GM12878 (cell line): ENCODE data around the gene ABI3.

Experiments
- CREB1 ChIP-seq: IDR thresholded peaks from 2 replicates; pipeline ENCODE4 v1.6.1; 2012; ENCODE audit warnings: low read depth, mild to moderate bottlenecking, inconsistent platforms
- EP300 ChIP-seq, 2 experiments: fragments of 150-350 bp in 1 of 2; IDR thresholded peaks; 2 replicates each; pipeline ENCODE4 v1.6.1; 2011 to 2012; ENCODE audit warnings: low read depth in 2 of 2, low read length in 2 of 2, borderline replicate concordance in 1 of 2, improper control_type of control experiment in 1 of 2, inconsistent platforms in 1 of 2; ENCODE audit not compliant: control insufficient read depth in 1 of 2
- GABPA ChIP-seq: IDR thresholded peaks from 2 replicates; pipeline ENCODE4 v1.6.1; 2014; ENCODE audit warnings: antibody characterized with exemption, low read depth, mild to moderate bottlenecking, inconsistent platforms
- HCFC1 ChIP-seq: fragments of 150-350 bp; IDR thresholded peaks from 2 replicates; pipeline ENCODE4 v1.6.1; 2014; ENCODE audit warnings: low read length
- JUNB ChIP-seq: IDR thresholded peaks from 2 replicates; pipeline ENCODE4 v1.6.1; 2016; ENCODE audit warnings: antibody characterized with exemption, mild to moderate bottlenecking
- MYC ChIP-seq: IDR thresholded peaks from 2 replicates; pipeline ENCODE4 v1.6.1; 2011; ENCODE audit warnings: mild to moderate bottlenecking, low read length, moderate library complexity, inconsistent platforms; ENCODE audit not compliant: insufficient read depth, insufficient replicate concordance, insufficient read length, severe bottlenecking
- PAX8 ChIP-seq: fragments of 450-650 bp; IDR thresholded peaks from 2 replicates; pipeline ENCODE4 v1.6.1; 2017; ENCODE audit warnings: mild to moderate bottlenecking, moderate library complexity
- POLR2A ChIP-seq: IDR thresholded peaks from 2 replicates; pipeline ENCODE4 v1.6.1; 2011; ENCODE audit warnings: low read depth, mild to moderate bottlenecking, low read length
- RFX5 ChIP-seq: IDR thresholded peaks from 2 replicates; pipeline ENCODE4 v1.6.1; 2011; ENCODE audit warnings: low read depth, low read length, improper control_type of control experiment
- TBL1XR1 ChIP-seq: IDR thresholded peaks from 2 replicates; pipeline ENCODE4 v1.6.1; 2012; ENCODE audit warnings: low read depth, low read length, improper control_type of control experiment
- TCF7 ChIP-seq: IDR thresholded peaks from 2 replicates; pipeline ENCODE4 v1.6.1; 2014; ENCODE audit warnings: antibody characterized with exemption, borderline replicate concordance
- ZNF207 ChIP-seq: fragments of 450-650 bp; IDR thresholded peaks from 2 replicates; pipeline ENCODE4 v1.6.1; 2014; ENCODE audit warnings: antibody characterized with exemption, mild to moderate bottlenecking, borderline replicate concordance
- TF ChIP-seq, protein P1 (sequence below), 3 experiments: IDR thresholded peaks in 2 of 3; conservative IDR thresholded peaks in 1 of 3; 2 replicates each; pipeline ENCODE4 v1.5.1; 2011; ENCODE audit warnings: low read depth in 3 of 3, low read length in 3 of 3, mild to moderate bottlenecking in 3 of 3, control low read depth in 2 of 3, moderate library complexity in 2 of 3, inconsistent platforms in 1 of 3, mixed read lengths in 1 of 3; ENCODE audit not compliant: control insufficient read depth in 2 of 3, insufficient read depth in 1 of 3; ENCODE audit errors: extremely low read depth in 1 of 3
- TF ChIP-seq, protein P2 (sequence below): fragments of 150-350 bp; IDR thresholded peaks from 2 replicates; pipeline ENCODE4 v1.6.1; 2014; ENCODE audit warnings: mild to moderate bottlenecking, low read depth, low read length

DNA sequence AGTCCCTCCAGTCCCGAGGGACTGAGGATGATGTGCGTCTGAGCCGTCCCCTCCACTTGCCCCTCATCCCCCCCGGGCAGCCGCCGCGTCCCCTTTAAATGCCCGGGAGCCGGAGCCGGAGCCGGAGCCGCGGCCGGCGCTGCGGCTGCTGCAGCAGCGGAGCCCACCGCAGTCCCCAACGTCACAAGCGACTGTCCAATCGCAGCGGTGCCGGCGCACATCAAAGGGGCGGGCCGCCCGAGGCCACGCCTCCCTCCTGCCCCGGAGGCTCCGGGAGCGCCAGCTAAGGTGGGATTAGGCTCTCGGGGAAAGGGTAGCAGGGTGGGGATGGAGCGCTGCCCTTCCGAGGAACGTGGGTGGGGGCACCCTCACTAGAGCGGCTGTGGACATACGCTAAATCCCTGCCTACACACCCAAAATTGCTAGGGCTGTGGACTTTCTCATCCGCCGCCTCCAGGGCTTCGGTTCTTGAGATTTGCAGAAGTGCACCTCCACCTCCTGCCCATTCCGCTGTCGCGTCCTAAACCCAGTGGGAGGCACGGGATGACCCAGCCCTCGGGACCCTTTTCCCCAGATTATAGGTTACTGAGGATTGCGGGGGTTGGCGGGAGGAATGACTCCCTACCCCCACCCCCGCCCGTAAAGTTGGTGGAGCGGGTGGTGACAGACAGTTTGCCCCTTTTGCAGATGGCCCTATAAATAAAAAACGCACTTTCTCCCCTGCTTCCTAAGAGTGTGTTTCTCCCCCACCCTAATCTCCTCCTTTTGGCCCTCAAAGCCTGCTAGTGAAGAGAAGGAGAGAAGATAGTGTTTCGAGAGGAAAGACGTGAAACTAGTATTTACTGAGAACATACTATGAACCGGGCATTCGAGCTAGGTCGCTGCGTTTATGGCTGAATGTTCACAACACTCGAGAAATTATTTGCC is 20.4 kb downstream of the ABI3 start, which contains the start of gene PHOSPHO1:
- no peak for TF ChIP-seq TBL1XR1
- no peak for TF ChIP-seq JUNB
- TF ChIP-seq POLR2A, result peak; percentile 74
- TF ChIP-seq PAX8, result no peak
- TF ChIP-seq, protein P1, sequence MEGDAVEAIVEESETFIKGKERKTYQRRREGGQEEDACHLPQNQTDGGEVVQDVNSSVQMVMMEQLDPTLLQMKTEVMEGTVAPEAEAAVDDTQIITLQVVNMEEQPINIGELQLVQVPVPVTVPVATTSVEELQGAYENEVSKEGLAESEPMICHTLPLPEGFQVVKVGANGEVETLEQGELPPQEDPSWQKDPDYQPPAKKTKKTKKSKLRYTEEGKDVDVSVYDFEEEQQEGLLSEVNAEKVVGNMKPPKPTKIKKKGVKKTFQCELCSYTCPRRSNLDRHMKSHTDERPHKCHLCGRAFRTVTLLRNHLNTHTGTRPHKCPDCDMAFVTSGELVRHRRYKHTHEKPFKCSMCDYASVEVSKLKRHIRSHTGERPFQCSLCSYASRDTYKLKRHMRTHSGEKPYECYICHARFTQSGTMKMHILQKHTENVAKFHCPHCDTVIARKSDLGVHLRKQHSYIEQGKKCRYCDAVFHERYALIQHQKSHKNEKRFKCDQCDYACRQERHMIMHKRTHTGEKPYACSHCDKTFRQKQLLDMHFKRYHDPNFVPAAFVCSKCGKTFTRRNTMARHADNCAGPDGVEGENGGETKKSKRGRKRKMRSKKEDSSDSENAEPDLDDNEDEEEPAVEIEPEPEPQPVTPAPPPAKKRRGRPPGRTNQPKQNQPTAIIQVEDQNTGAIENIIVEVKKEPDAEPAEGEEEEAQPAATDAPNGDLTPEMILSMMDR (IDR thresholded peaks at IDR 0.05 in 2 of 3, conservative IDR thresholded peaks at IDR 0.05 in 1 of 3; ENCODE audit: control insufficient read depth in 2 of 3, extremely low read depth in 1 of 3, insufficient read depth in 1 of 3, low read depth in 3 of 3, low read length in 3 of 3), result no peak
- TF ChIP-seq CREB1, result peak; percentile 81
- no peak for TF ChIP-seq EP300 (IDR thresholded peaks at IDR 0.05; ENCODE audit: borderline replicate concordance in 1 of 2, control insufficient read depth in 1 of 2, low read depth in 2 of 2, low read length in 2 of 2)
- TF ChIP-seq GABPA, result no peak
- TF ChIP-seq TCF7, result peak; percentile 34; the same call in 1 of the 2 replicates
- TF ChIP-seq RFX5, result peak; percentile 61; the same call in 1 of the 2 replicates
- no peak for TF ChIP-seq ZNF207
- no peak for TF ChIP-seq HCFC1
- TF ChIP-seq MYC, result no peak
- TF ChIP-seq, protein P2, sequence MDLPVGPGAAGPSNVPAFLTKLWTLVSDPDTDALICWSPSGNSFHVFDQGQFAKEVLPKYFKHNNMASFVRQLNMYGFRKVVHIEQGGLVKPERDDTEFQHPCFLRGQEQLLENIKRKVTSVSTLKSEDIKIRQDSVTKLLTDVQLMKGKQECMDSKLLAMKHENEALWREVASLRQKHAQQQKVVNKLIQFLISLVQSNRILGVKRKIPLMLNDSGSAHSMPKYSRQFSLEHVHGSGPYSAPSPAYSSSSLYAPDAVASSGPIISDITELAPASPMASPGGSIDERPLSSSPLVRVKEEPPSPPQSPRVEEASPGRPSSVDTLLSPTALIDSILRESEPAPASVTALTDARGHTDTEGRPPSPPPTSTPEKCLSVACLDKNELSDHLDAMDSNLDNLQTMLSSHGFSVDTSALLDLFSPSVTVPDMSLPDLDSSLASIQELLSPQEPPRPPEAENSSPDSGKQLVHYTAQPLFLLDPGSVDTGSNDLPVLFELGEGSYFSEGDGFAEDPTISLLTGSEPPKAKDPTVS, result no peak
